Suppressor macrophage (primary cell): Measurements from ENCODE around the gene RCE1.

ENCODE experiments used
- DNase-seq, 4 experiments: peaks; one replicate each; pipeline ENCODE4 v3.0.0-alpha.2; 2020 to 2022

RCE1 gene

DNA sequence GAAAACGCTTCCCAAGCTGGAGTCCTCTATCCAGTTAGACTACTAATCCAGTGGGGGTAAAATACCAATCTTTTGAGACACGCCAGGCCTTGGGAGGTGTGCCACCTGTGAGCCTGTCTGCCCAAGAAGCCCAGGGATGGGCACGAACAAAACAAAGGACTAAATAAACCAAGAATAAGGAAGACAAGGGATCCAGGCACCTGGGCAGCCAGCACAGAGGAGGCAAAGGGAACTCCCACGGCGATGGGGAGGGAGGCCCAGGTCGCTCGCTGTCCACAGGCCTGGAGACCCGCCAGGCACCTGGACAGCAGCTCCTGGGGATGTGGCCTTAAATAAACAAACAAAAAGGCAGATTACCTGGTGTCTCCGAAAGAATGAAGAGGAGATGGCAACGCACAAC, 45.0 kb downstream of the RCE1 start:
- DNase-seq, result no peak

GRCh38 chr11:66889960-66890359, 46.7 kb downstream of the RCE1 start:
- DNase-seq, result no peak

GRCh38 chr11:66891851-66892660, 48.8 kb downstream of the RCE1 start:
- DNase-seq, result peak; percentile 42 to 71 (median 55)

DNA sequence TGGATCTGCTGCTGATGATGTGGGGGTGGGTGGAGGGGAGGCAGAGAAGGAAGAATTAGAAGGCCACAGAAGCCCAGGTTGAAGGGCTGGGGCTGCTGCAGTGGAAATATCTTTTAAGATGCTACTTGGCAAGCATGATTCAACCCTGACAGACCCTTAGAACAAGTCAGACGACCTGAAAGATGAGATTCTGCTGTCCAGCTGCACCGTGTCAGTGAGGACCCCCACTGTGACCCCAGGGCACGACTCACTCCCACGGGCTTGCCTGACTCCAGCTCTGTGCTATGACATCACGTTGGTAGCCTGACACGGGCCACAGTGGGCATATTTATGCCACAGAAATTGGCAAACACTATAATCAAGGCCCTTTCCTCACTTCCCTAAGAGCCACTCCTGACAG, 49.7 kb downstream of the RCE1 start:
- DNase-seq, result peak in 1 of 4 experiments; percentile 11

- DNase-seq, result no peak
These were observed 50.9 kb downstream of the RCE1 start for GRCh38 chr11:66894141-66894540.
